RWPE2 (cell line): ENCODE data around the gene COLEC12.

ENCODE experiments used
- ATAC-seq: fragments of 200-7000 bp; cut with Tn5 transposase; 3 replicates; pipeline ENCODE4 v1.9.1; 2021; ENCODE audit warnings: low read depth
- DNase-seq: peaks from one replicate; pipeline ENCODE4 v3.0.0-alpha.2; 2020; ENCODE audit warnings: low spot score
- H3K27ac ChIP-seq: fragments of 450-650 bp; 2 replicates; pipeline ENCODE4 v1.5.1; 2017; ENCODE audit warnings: mild to moderate bottlenecking; ENCODE audit not compliant: poor library complexity, severe bottlenecking
- H3K27me3 ChIP-seq: fragments of 250-450 bp; sonication (Bioruptor Pico); 2 replicates; pipeline ENCODE4 v1.5.1; 2021; ENCODE audit warnings: mild to moderate bottlenecking, moderate library complexity; ENCODE audit not compliant: insufficient read depth, poor library complexity, severe bottlenecking
- H3K36me3 ChIP-seq: fragments of 250-450 bp; sonication (Bioruptor Pico); 2 replicates; pipeline ENCODE4 v1.5.1; 2020; ENCODE audit warnings: low read depth, mild to moderate bottlenecking, moderate library complexity
- H3K4me1 ChIP-seq: fragments of 250-450 bp; sonication (Bioruptor Pico); 2 replicates; pipeline ENCODE4 v1.5.1; 2021; ENCODE audit warnings: mild to moderate bottlenecking, moderate library complexity; ENCODE audit not compliant: insufficient read depth, poor library complexity, severe bottlenecking
- H3K4me3 ChIP-seq: fragments of 250-450 bp; sonication (Bioruptor Pico); 2 replicates; pipeline ENCODE4 v1.5.1; 2021; ENCODE audit warnings: mild to moderate bottlenecking, moderate library complexity; ENCODE audit not compliant: severe bottlenecking
- H3K9me3 ChIP-seq: fragments of 250-450 bp; sonication (Bioruptor Pico); 2 replicates; pipeline ENCODE4 v1.5.1; 2021; ENCODE audit warnings: mild to moderate bottlenecking, moderate library complexity; ENCODE audit not compliant: severe bottlenecking
- TF ChIP-seq, protein P1 (sequence below): fragments of 450-650 bp; IDR thresholded peaks from one replicate; pipeline ENCODE4 v1.5.1; 2017; ENCODE audit warnings: mild to moderate bottlenecking, moderate library complexity; ENCODE audit not compliant: poor library complexity, severe bottlenecking

COLEC12 gene

DNA sequence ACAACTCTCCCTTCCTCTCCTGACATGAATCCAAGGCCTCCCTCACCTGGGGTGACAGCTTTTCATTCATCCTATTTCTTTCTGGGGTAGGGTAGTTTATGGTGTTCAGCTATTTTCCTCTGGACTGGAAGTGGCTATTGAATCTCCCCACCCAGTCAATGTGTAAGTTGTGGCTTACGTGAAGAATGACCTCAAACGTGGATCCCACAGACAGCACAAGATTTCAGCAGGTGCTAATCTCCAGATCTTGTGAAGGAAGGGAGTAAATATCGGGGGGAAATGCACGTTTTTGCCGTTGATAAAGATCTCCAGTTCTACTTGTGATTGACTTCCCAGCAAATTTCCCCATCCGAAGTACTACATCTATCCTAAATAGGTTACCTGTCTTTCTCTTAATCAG, 161.3 kb downstream of the COLEC12 start:
- Histone ChIP-seq H3K4me1 (no peaks in the 10 kb centered on the region), H3K4me3 (no peak overlapping the region), H3K9me3 (no peaks in the 10 kb centered on the region), H3K27ac (no peak overlapping the region), H3K36me3 (no peaks in the 10 kb centered on the region), H3K27me3 (peaks cover 8% of the 10 kb centered on the region)
- no peak for ATAC-seq
- DNase-seq = no peak
- TF ChIP-seq, protein P1, sequence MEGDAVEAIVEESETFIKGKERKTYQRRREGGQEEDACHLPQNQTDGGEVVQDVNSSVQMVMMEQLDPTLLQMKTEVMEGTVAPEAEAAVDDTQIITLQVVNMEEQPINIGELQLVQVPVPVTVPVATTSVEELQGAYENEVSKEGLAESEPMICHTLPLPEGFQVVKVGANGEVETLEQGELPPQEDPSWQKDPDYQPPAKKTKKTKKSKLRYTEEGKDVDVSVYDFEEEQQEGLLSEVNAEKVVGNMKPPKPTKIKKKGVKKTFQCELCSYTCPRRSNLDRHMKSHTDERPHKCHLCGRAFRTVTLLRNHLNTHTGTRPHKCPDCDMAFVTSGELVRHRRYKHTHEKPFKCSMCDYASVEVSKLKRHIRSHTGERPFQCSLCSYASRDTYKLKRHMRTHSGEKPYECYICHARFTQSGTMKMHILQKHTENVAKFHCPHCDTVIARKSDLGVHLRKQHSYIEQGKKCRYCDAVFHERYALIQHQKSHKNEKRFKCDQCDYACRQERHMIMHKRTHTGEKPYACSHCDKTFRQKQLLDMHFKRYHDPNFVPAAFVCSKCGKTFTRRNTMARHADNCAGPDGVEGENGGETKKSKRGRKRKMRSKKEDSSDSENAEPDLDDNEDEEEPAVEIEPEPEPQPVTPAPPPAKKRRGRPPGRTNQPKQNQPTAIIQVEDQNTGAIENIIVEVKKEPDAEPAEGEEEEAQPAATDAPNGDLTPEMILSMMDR = no peak

DNA sequence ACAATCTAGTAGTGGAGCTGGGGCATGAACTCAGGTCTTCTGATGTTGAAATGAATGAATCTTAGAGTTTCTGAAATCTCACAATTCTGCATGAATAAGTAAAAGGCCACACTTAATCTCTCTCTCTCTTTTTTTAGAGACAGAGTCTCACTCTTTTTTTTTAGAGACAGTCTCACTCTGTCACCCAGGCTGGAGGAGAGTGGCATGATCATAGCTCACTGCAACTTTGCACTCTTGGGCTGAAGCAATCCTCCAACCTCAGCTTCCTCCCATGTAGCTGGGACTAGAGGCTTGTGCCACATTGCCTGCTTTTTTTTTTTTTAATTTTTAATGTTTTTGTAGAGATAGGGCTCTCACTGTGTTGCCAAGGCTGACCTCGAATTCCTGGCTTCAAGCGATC, 163.8 kb downstream of the COLEC12 start:
- H3K27ac ChIP-seq = no peak overlapping the region
- H3K9me3 ChIP-seq = no peaks in the 10 kb centered on the region
- no peaks in the 10 kb centered on the region for H3K4me1 ChIP-seq
- no peak overlapping the region for H3K4me3 ChIP-seq
- ATAC-seq (no peak), DNase-seq (no peak)
- H3K27me3 ChIP-seq = peaks cover 8% of the 10 kb centered on the region
- no peaks in the 10 kb centered on the region for H3K36me3 ChIP-seq
- TF ChIP-seq, protein P1 = no peak

DNA sequence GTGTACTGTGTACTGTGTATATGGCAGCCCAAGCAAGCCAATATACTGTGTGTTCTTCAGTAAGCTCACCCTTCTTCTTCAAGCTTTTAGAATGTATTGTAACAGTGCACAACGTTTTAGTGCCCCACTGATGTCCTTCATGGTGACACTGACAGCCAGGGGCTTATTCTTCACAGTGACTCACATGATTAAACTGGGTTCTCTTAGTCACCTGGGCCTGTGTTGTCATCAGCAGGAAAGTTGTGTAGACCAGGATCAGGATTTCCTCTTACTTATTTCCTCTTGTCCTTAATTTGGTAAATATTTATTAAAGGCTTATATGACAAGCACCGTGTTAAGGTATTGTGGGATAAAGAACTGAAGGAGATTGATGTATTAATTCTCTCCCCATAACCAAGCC, 164.8 kb downstream of the COLEC12 start:
- H3K27ac ChIP-seq = no peak overlapping the region

DNA sequence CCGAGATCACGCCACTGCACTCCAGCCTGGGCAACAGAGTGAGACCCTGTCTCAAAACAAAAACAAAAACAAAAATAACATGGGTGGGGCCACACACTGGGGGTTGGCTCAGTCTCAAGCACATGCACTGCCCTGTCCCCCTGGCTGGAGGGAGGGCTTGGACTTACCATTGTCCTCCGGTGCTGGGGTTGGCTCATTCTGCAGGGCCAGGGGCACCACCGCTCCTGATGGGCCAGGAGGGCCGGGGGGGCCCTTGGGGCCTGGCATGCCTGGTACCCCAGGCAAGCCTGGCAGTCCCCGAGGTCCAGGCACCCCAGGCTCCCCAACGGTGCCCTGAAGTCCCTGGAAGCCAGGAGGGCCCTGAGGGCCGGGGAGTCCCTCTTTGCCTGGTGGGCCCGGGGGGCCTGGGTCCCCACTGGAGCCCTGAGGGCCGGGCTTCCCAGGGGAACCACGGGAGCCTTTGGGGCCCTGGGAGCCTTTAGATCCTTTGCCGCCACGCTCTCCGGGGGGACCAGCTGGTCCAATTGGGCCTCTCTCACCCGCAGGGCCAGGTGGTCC, 165.8 kb downstream of the COLEC12 start:
- Histone ChIP-seq H3K4me3 (no peak overlapping the region), H3K36me3 (no peaks in the 10 kb centered on the region), H3K27ac (no peak overlapping the region), H3K4me1 (no peaks in the 10 kb centered on the region), H3K27me3 (peaks cover 8% of the 10 kb centered on the region), H3K9me3 (no peaks in the 10 kb centered on the region)
- ATAC-seq (no peak), DNase-seq (no peak)
- TF ChIP-seq, protein P1 = no peak

More for the DNA sequence above, 164.8 kb downstream of the COLEC12 start:
- Histone ChIP-seq H3K9me3 (no peaks in the 10 kb centered on the region), H3K4me3 (no peak overlapping the region), H3K27me3 (peaks cover 8% of the 10 kb centered on the region), H3K4me1 (no peaks in the 10 kb centered on the region), H3K36me3 (no peaks in the 10 kb centered on the region)
- TF ChIP-seq, protein P1 = no peak
- DNase-seq (no peak), ATAC-seq (no peak)

DNA sequence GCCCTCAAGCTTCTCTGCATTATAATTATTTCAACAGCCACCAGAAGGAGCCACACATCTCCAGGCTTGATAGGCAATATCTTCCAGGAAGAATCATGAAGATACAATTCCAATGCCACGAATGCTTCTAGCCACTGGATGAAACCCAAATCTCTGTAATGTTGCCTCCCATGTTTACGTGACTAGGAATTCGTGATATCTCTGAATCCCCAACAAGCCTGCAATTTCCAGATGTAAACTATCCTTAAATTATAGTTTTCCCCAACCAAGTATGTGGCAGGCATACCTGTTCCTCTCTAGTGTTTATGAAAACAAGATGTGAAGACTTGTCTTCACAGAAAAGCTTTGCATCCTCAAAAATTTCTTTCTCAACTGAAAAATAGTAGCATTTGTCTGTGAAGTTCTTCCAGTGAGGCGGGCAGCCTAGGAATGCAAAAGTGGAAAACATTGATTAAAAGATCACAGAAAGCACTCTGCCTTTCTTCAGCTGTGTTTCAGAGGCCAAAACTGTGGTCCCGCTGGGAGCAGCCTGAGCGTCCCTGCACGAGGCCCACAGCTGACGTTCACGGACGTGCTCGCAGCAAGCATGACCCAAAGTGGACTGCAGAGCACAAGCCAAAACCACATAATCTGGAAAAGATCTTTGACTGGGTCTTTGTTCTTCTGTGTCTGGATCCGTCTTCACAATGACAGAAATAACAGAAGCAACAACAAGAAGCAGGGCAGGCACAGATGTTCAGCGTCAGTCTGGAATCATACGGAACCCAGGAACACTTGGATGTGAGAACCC, 167.6 kb downstream of the COLEC12 start:
- H3K27ac ChIP-seq = no peak overlapping the region
- ATAC-seq = no peak
- H3K27me3 ChIP-seq = no peaks in the 10 kb centered on the region
- H3K36me3 ChIP-seq = no peaks in the 10 kb centered on the region
- TF ChIP-seq, protein P1 = no peak
- H3K4me3 ChIP-seq = no peak overlapping the region
- DNase-seq = no peak
- H3K9me3 ChIP-seq = no peaks in the 10 kb centered on the region
- H3K4me1 ChIP-seq = no peaks in the 10 kb centered on the region
